Measurements from ENCODE around the gene CFAP69.
"Not testable (repeated sequence)": the region's sequence is repeated elsewhere in the genome, so short reads cannot be mapped to it uniquely, and the experiment has no call there.

CFAP69 gene

GRCh38 chr7:90326500-90326899, 81.5 kb downstream of the CFAP69 start:
- H3K4me3 ChIP-seq (ENCODE audit: low read depth, low read length): no peak overlapping the region
- no peak for TF ChIP-seq CTCF (conservative IDR thresholded peaks at IDR 0.05; ENCODE audit: low read depth, low read length)
- no peak for DNase-seq (ENCODE audit: low read depth)

GRCh38 chr7:90334193-90334843, 89.3 kb downstream of the CFAP69 start:
- DNase-seq (ENCODE audit: low read depth): no peak
- H3K4me3 ChIP-seq (ENCODE audit: low read depth, low read length): no peak overlapping the region
- TF ChIP-seq CTCF (conservative IDR thresholded peaks at IDR 0.05; ENCODE audit: low read depth, low read length): no peak

- DNase-seq (ENCODE audit: low read depth); H3K4me3 ChIP-seq (ENCODE audit: low read depth, low read length): not testable (repeated sequence)
Observed at GRCh38 chr7:90334926-90335325, 90.0 kb downstream of the CFAP69 start.

- DNase-seq (ENCODE audit: low read depth): peak; percentile 38
- TF ChIP-seq CTCF (conservative IDR thresholded peaks at IDR 0.05; ENCODE audit: low read depth, low read length): no peak
Observed at GRCh38 chr7:90337106-90337505, 92.1 kb downstream of the CFAP69 start.

GRCh38 chr7:90345016-90345415, 100.0 kb downstream of the CFAP69 start:
- TF ChIP-seq CTCF (conservative IDR thresholded peaks at IDR 0.05; ENCODE audit: low read depth, low read length): no peak
- no peak for DNase-seq (ENCODE audit: low read depth)
- H3K4me3 ChIP-seq (ENCODE audit: low read depth, low read length): no peak overlapping the region

More at GRCh38 chr7:90337106-90337505, 92.1 kb downstream of the CFAP69 start:
- H3K4me3 ChIP-seq (ENCODE audit: low read depth, low read length): no peak overlapping the region

GRCh38 chr7:90345595-90346335, 100.8 kb downstream of the CFAP69 start:
- H3K4me3 ChIP-seq (ENCODE audit: low read depth, low read length): peak overlapping the region; percentile 96
- TF ChIP-seq CTCF (conservative IDR thresholded peaks at IDR 0.05; ENCODE audit: low read depth, low read length): peak; percentile 0
- DNase-seq (ENCODE audit: low read depth): peak; percentile 69

- TF ChIP-seq CTCF (conservative IDR thresholded peaks at IDR 0.05; ENCODE audit: low read depth, low read length): peak; percentile 79
- peak within 1 kb of the TSS; percentile 96 for H3K4me3 ChIP-seq (ENCODE audit: low read depth, low read length)
- peak; percentile 97 for DNase-seq (ENCODE audit: low read depth)
Observed at GRCh38 chr7:90346336-90347125, 101.6 kb downstream of the CFAP69 start, which contains the start of gene GTPBP10. Gene GTPBP10, plus strand, starts transcription at chr7:90346716. Its CDS starts 26 bp downstream, at chr7:90346742.

Data from choroid plexus epithelial cell (primary cell).